PFSK-1 (cell line): ENCODE data around the gene MLLT11.

ENCODE experiments used
- POLR2AphosphoS5 ChIP-seq: IDR thresholded peaks from 2 replicates; pipeline ENCODE4 v1.6.1; 2012; ENCODE audit warnings: low read depth, mild to moderate bottlenecking, control low read depth, low read length, moderate library complexity
- SIN3A ChIP-seq: IDR thresholded peaks from 2 replicates; pipeline ENCODE4 v1.6.1; 2012; ENCODE audit warnings: mild to moderate bottlenecking, low read length, moderate library complexity, borderline replicate concordance; ENCODE audit not compliant: insufficient read depth

GRCh38 chr1:151072224-151072623 is 12.0 kb downstream of the MLLT11 start:
- TF ChIP-seq POLR2AphosphoS5: no peak
- TF ChIP-seq SIN3A: no peak
